ENCODE data around the gene FKBP3. TPM values are rescaled to one million over a fixed set of nuclear protein-coding genes. Genes with fewer than 3 reads are reported as not detected.

Gene FKBP3
- total RNA-seq, 1 experiment from 2014 or later, result 94.2 TPM

- ChIA-PET POLR2A (no interaction called here), CTCF (no interaction called here)
- Mint-ChIP-seq H3K4me3 (ENCODE audit: unreplicated experiment) (no peak overlapping the region), H3K9me3 (ENCODE audit: unreplicated experiment) (no peaks in the 10 kb centered on the region), H3K4me1 (ENCODE audit: low read depth, unreplicated experiment) (no peaks in the 10 kb centered on the region), H3K27ac (ENCODE audit: unreplicated experiment) (no peak overlapping the region), H3K36me3 (ENCODE audit: insufficient read depth, unreplicated experiment) (no peaks in the 10 kb centered on the region), H3K27me3 (ENCODE audit: insufficient read depth, unreplicated experiment) (no peaks in the 10 kb centered on the region)
- Histone ChIP-seq H3K36me3 (ENCODE audit: control insufficient read depth, insufficient read depth, low read length) (no peaks in the 10 kb centered on the region), H3K4me1 (no peaks in the 10 kb centered on the region), H3K4me3 (ENCODE audit: low read depth, low read length) (no peak overlapping the region), H3K27me3 (replicated peaks; ENCODE audit: control insufficient read depth, insufficient read depth, low read length) (no peaks in the 10 kb centered on the region), H3K9me3 (no peaks in the 10 kb centered on the region)
- intact Hi-C loops (cut with micrococcal nuclease; ENCODE audit: unreplicated experiment), result no loop called here
- no TSS peak for BruUV-seq (replicated peaks)
- DNase-seq, result no peak
- no peak for TF ChIP-seq CTCF (IDR thresholded peaks at IDR 0.05; ENCODE audit: insufficient read depth in 1 of 2, low read depth in 1 of 2, low read length in 1 of 2, severe bottlenecking in 1 of 2, unreplicated experiment in 1 of 2)
Observed at GRCh38 chr14:45177076-45177475, 42.8 kb upstream of the FKBP3 start.

GRCh38 chr14:45169906-45170305, 35.6 kb upstream of the FKBP3 start:
- H3K9me3 Mint-ChIP-seq (ENCODE audit: unreplicated experiment), result no peaks in the 10 kb centered on the region
- H3K27me3 Mint-ChIP-seq (ENCODE audit: insufficient read depth, unreplicated experiment), result no peaks in the 10 kb centered on the region
- ChIA-PET POLR2A (no interaction called here), CTCF (interaction anchor here (0.6 kb wide), 1 partner anchor 37 kb away, joined by 5 read pairs; no protein-coding TSS in a partner anchor)
- Histone ChIP-seq H3K4me1 (no peaks in the 10 kb centered on the region), H3K4me3 (ENCODE audit: low read depth, low read length) (no peak overlapping the region), H3K9me3 (no peaks in the 10 kb centered on the region), H3K36me3 (ENCODE audit: control insufficient read depth, insufficient read depth, low read length) (no peaks in the 10 kb centered on the region), H3K27me3 (replicated peaks; ENCODE audit: control insufficient read depth, insufficient read depth, low read length) (no peaks in the 10 kb centered on the region)
- no peak overlapping the region for H3K27ac Mint-ChIP-seq (ENCODE audit: unreplicated experiment)
- peaks cover 6% of the 10 kb centered on the region for H3K36me3 Mint-ChIP-seq (ENCODE audit: insufficient read depth, unreplicated experiment)
- intact Hi-C loops (cut with micrococcal nuclease; ENCODE audit: unreplicated experiment), result no loop called here
- no peak overlapping the region for H3K4me3 Mint-ChIP-seq (ENCODE audit: unreplicated experiment)
- BruUV-seq (replicated peaks), result no TSS peak
- no peaks in the 10 kb centered on the region for H3K4me1 Mint-ChIP-seq (ENCODE audit: low read depth, unreplicated experiment)
- TF ChIP-seq CTCF (IDR thresholded peaks at IDR 0.05; ENCODE audit: insufficient read depth in 1 of 2, low read depth in 1 of 2, low read length in 1 of 2, severe bottlenecking in 1 of 2, unreplicated experiment in 1 of 2), result no peak
- no peak for DNase-seq

DNA sequence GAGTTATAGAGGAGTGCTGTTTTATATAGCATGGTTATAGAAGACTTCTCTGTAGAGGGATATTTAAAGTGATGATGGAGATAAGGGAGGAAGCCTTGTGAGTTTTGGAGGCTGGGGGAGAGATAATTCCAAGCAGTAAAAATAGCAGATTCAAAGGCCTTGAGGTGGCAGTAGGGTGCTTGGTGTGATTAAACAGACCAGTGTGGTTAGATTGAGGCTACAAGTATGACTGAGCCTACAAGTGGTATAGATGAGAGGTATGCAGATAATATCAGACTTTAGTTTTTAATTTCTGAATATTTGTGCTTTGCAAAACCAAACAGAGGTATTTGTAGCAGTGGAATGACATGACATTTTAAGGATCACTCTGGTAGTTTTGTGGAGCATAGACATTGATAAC, 21.8 kb upstream of the FKBP3 start:
- CTCF ChIA-PET, result no interaction called here
- no peaks in the 10 kb centered on the region for H3K36me3 Mint-ChIP-seq (ENCODE audit: insufficient read depth, unreplicated experiment)
- no TSS peak for BruUV-seq (replicated peaks)
- no peak for TF ChIP-seq CTCF (IDR thresholded peaks at IDR 0.05; ENCODE audit: insufficient read depth in 1 of 2, low read depth in 1 of 2, low read length in 1 of 2, severe bottlenecking in 1 of 2, unreplicated experiment in 1 of 2)
- H3K4me1 Mint-ChIP-seq (ENCODE audit: low read depth, unreplicated experiment), result no peaks in the 10 kb centered on the region
- Histone ChIP-seq H3K27me3 (replicated peaks; ENCODE audit: control insufficient read depth, insufficient read depth, low read length) (no peaks in the 10 kb centered on the region), H3K4me1 (no peaks in the 10 kb centered on the region), H3K4me3 (ENCODE audit: low read depth, low read length) (no peak overlapping the region), H3K9me3 (no peaks in the 10 kb centered on the region), H3K36me3 (ENCODE audit: control insufficient read depth, insufficient read depth, low read length) (no peaks in the 10 kb centered on the region)
- POLR2A ChIA-PET, result no interaction called here
- no peak for DNase-seq
- intact Hi-C loops (cut with micrococcal nuclease; ENCODE audit: unreplicated experiment), result loop anchor here (2.0 kb wide), 1 partner anchor 97 kb away; the partner anchor contains the start of gene MIS18BP1
- no peak overlapping the region for H3K4me3 Mint-ChIP-seq (ENCODE audit: unreplicated experiment)
- H3K27ac Mint-ChIP-seq (ENCODE audit: unreplicated experiment), result no peak overlapping the region
- H3K27me3 Mint-ChIP-seq (ENCODE audit: insufficient read depth, unreplicated experiment), result no peaks in the 10 kb centered on the region
- H3K9me3 Mint-ChIP-seq (ENCODE audit: unreplicated experiment), result no peaks in the 10 kb centered on the region
